GM03348 (cell line): ENCODE results near the gene SECISBP2.
A peak's percentile ranks its signal among the peaks of the same experiment; 100 is the strongest.
"Not testable (repeated sequence)": the region's sequence is repeated elsewhere in the genome, so short reads cannot be mapped to it uniquely, and the experiment has no call there.

Experiments
- DNase-seq: peaks from one replicate; pipeline ENCODE4 v3.0.0; 2012; ENCODE audit warnings: low spot score

Gene SECISBP2

DNA sequence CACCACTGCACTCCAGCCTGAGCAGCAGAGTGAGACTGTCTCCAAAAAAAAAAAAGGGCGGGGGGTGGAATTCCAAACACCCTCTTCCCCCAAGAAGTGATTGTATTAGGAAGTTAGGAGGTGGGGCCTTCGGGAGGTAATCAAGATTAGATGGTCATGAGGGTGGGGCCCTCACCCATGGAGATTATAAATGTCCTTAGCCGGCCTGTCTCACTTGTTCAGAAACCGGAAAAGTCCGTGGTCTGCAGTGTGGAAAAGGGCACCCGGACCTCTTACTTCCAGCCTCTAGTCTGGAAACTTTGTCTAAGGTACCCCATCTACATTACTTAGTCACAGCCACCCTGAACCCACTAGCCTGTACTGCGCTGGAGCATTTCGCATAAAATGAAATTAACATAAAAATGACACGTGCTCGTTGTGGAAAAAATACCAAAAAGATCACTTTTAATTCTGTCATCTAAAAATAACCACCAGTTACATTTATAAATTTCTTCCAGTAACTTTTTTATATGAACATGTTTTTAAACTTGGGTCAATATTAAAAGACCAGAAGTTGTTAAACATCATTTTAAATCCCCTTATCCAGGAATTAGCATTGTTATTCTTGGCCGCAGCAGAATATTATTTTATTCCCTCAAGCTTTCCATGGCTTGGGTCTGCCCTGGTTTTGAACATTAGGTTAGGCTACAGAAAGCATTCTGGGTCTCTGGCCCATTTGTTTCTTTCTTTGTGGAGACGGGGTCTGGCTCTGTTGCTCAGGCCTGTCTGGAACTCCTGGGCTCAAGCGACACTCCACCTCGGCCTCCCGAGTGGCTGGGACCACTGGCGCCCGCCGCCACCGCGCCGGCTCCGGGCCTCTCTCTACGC, 8.5 kb upstream of the SECISBP2 start:
- no peak for DNase-seq

DNA sequence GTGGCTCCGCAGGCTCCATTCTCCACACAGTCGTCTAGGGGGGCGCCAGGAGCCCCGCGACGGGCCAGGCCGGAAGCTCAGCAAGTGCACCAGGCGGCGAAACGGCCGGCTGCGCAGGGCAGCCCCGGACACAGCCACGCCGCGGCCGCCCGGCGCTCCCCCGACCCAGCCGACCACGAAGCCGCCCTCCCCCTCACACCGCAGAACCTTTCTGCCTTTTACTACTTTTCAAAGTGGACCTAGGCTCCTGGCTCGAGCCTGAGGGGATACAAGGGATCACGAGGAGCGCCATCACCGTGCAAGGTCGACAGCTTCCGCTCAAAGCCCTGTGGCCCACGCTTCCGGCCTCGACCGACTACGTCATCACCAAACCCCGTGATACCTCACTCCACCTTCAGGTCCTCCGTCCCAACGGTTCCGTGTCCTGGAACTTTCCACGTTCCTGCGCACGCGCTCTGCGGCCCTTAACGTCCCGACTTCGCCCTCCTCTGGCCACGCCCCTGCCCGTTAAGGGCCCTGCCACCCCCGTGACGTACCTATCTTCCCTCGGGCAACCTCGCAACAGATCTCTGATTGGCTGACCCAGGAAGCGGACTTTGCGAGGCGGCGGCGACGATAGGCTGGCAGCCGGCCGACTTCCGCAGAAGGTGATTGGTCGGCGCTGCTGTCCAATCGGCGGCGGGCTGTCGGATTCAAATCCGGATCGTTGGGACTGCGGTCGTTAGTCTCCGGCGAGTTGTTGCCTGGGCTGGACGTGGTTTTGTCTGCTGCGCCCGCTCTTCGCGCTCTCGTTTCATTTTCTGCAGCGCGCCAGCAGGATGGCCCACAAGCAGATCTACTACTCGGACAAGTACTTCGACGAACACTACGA, 7.6 kb upstream of the SECISBP2 start, which contains the start of gene CKS2:
CKS2 (plus strand) TSS at position 721 of the 871 bp plus-strand sequence; CDS start at position 819, 98 bp downstream.
- DNase-seq, result peak; percentile 99

DNA sequence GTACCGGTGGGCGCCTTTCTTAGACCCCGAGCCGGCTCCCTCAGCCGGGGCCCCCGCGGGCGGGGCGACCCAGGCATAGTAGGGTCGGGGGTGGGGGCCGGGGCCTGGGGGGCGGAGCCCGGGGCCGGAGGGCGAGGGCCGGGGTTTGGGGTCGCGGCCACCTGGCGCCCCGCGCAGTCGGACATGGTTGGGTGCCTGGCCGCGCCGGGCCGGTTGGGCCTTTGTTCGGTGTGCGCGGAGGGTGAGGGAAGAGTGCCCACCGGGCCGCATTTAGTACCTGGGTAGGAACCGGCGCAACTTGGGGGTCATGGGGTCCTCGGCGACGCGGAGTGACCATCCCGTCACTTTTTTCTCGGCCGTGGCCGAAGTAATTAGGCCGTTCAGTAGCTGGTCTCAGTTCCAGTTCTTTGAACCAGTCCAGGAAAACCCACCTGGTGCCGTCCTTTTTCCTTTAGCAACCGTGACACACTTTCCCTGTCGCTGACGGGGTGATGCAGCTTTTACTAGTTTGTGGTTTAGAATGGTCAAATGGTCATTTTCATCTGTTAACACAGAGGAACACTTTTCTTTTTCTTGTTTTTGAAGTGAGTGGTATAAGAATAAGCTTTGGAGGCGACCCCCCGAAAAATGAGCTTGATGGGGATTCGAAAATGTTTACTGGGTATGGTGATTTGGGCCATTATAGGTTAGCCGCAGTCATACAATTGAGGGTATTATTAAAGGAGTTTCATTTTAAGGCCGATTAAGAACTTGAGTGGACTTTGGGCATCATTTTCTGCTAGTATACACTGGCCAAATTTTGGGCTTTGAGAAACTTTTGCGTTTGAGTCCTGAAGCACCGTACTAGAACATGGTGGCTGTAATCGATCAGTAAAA, 6.7 kb upstream of the SECISBP2 start:
- no peak for DNase-seq

DNA sequence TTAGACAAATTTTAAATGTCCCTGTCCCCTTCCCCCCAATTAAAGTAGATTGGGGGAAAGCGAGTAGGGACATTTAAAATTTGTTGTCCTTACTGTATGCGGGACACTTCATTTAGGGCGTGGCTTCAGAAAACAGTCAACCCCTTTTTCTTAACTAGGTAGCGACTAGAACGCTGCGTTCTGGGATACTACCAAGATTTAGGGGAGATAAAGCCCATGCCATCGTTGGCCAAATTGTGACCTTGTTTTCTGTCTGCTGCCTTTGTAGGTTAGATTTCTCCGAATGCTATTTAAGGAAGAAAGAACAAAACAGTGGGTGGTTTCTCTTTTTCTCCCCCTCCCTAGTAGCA, 6.1 kb upstream of the SECISBP2 start:
- no peak for DNase-seq

DNA sequence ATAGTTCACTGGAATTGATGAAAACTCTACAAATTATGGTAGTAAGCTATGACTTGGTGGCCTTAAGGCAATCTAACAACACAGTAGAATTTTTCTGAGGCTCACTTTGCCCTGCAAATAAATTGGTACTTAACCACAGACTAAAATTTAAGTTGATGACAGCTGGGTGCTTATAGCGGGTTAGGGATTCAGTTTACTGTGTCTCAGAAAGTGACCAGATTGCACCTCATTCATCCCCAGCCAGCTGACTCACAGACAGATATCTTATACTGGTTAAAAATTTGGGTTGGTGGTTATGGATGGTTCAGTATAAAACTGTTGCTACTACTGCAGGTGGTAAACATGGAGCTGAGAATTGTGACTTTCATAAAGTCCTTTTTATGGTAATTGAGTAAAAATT, 4.5 kb upstream of the SECISBP2 start:
- no peak for DNase-seq

DNA sequence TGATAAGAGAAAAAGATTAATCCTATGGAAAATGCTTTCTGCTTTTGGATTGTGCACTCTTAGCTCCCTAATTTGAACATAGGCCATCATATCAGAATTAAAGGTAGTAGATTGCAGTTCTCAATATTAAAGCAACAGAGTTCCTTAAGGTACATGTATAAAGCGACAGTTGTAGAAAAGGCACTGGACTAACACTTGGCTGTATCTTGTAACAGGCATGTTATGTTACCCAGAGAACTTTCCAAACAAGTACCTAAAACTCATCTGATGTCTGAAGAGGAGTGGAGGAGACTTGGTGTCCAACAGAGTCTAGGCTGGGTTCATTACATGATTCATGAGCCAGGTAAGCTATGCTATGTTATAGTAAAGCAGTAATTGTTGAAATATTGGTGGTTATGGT, 3.3 kb upstream of the SECISBP2 start:
- DNase-seq, result no peak

DNA sequence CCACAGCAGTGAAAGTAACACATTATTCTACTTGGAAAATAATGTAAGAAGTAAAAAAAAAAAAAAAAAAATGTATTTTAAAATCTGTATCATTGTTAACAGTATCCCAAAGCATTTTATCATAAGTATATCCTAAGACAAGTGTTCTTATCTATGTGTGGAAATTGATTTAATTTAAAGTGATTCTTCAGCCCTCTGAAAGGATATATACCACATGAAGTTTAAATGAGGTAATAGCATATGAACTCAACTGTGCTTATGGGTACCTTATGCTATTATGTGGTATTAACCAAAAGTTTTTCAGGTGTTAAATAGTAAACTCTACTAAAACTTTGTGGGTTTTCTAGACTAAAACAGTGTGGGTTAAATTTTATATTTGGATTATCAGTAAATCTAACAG, 2.8 kb upstream of the SECISBP2 start:
- no peak for DNase-seq

DNA sequence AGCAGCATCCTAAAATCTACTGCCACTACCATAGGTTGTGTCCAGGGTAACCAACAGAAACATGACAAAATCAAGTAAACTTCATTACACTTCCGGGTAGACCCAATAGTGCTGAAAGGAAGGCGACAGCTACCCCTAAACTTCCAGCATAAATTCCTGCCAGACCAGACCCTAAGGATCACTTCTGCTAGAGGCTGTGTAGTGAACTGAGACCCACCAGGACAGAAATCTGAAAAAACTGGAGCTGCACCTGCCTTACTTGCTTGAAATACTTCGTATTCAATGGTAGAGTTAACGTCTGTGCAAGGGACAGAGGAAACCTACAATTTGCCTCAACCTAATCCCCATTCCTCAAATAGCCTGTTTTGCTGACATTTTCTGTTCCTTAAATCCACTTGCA, 1.0 kb upstream of the SECISBP2 start:
- no peak for DNase-seq

DNA sequence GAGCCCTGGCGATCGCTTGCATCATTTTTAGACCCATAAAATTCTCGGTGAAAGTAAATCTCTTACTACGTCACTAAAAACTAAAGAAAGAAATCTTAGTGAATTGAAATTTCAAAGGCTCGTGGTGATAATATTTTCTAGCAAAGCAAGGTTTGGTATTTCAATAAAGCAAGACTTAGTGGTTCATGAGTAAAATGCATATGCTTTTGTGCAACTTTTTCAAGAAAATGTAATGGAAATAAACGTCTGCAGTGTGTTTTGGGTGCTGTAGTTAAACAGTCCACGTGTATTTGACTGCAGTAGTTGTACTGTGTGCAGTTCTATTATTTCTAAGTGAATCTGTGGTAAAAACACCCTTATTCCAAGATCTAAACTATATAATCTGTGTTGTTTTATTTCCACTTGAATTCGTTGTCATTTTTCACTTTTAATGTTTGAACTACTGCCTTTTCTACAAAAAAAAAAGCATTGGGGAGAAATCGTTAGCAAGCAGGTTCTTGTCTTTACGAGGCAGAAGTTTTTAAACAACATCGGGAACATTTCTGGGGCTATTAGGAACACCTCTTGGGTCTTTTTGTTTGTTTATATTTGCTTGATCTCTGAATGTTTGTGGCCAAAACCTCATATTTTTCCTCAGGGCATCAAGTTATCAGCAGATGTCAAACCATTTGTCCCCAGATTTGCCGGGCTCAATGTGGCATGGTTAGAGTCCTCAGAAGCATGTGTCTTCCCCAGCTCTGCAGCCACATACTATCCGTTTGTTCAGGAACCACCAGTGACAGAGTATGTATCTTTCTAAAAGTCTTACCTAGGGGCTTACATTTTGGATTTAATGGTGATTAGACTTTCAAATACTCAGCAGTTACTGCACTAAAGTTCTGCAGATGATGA, 960 bp downstream of the SECISBP2 start:
- DNase-seq, result no peak

DNA sequence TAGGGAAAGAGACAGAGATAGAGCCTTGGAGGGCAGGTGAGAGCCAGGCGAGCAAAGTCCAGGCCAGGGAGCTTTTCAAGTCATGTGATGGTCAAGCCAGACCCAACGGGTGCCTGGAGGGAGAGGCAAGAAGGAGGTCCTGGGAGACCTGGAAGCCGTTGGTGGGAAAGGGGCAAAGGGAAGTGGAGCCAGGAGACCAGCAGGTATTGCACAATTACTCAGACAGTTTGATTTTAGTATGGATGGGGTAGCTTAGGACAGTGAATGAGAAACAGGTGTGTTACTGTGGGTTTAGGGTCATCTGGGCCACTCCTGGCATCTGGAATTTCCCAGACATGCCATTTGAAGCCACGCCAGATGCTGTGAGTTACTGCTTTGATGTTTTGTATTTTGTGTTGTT, 5.1 kb downstream of the SECISBP2 start:
- DNase-seq, result no peak

DNA sequence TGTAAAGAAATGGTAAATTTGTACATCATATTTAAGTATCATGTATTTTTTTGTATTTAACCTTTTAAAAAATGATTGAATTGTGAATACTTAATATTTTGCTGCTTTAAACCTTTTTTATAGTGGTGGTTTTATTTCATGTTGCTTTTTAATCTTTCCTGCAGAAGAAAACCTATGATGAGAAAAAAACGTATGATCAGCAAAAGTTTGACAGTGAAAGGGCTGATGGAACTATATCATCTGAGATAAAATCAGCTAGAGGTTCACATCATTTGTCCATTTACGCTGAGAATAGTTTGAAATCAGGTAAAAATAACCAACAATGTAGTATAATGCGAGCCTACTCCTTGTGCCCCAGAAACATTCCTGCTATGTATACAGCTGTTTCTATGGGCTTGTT, 7.4 kb downstream of the SECISBP2 start:
- no peak for DNase-seq

DNA sequence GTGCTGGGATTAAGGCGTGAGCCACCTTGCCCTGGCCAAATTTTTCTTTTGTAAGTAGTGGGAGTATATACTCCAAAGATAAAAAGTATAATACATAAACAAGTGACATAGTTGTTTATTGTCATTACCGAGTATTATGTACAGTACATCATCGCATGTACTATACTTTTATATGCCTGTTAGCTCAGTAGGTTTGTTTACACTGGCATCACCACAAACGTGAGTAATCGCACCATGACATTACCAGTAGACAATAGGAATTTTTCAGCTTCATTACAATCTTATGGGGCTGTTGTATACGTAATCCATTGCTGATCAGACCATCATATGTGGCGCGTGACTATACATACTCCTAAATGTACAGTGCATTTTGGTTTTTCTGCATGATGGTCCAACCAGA, 9.8 kb downstream of the SECISBP2 start:
- DNase-seq, result no peak

DNA sequence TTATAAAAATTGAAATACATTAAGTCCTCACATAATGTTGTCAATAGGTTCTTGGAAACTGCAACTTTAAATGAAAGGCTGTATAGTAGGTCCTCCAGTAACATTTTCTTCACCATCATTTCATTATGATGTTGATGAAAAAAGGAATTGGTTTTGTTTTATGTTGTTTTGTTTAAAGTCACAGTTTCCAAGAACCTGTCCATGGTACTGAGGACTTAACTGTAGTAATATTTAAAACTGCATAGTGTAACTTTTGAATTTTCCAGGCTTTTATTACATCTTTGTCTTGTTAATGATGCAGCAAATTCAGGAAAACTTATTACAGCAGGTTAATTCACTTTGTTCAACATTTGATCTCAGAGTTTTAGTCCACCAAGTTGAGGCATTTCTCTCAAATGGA, 11.6 kb downstream of the SECISBP2 start:
- no peak for DNase-seq

DNA sequence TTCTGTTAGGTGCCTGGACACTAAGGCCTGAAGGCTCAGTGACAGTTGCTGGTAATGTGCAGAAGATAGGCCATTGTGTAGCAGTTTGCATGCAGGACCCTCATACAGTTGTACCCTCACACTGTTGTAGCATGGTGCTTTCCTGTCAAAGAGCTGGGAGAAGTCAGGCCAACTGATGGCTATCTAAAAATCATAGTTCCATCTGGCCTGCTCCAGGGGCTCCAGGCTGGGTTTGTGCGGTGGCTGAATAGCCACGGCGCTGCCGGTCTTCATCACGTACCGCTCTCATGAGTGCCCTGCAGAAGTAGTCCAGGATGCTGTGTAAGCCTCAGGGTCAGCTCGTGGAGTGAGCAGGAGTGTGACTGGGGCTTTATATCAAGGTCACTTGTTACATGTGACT, 12.2 kb downstream of the SECISBP2 start:
- DNase-seq, result no peak

DNA sequence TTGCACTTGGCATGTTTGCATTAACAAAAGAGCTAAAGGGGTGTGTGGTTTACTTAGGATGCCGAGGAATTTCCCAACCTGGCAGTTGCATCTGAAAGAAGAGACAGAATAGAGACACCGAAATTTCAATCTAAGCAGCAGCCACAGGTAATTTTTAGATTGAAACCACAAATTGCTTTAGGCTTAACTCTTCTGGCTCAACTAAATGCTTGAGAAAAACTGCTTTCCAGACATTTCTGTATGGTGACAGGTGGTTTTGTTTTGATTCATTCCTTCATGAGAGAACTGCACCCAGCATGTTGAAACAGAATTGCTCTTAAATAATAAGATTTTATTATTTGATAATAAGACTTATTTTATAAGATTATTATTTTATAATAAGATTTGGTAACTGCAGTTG, 21.5 kb downstream of the SECISBP2 start:
- DNase-seq, result no peak

DNA sequence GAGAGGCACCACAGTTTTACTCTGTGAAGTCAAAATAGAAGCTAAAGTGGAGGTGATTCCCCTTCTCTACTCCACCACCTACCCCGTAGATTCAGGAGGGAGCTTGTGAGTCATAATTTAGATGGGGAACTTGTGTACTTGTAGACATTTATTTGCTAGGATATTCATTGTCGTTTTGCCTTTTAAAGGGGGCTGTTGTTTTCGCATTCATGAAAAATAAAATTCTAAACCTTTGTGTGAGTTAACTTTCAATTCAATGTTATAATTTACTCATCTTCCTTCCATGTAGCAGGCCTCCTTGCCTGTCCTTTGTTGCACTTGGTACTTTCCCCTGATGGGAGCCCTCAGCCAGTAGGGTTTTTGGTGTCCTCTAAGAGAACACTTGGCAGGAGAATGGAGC, 22.0 kb downstream of the SECISBP2 start:
- DNase-seq, result no peak

DNA sequence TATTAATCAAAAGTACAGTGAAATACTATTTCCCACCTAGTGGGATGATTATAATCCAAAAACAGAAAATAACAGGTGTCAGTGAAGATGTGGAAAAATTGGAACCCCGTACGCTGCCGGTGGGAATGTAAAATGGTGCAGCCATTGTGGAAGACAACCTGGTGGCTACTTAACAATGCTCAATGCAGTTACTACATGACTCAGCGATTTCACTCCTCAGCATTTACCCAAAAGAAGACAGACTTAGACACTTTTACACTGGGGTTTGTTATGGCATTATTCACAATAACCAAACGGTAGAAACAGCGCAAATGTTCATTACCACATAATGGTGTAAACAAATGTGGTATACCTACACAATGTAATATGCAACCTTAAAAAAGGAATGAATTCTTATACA, 23.9 kb downstream of the SECISBP2 start:
- no peak for DNase-seq

DNA sequence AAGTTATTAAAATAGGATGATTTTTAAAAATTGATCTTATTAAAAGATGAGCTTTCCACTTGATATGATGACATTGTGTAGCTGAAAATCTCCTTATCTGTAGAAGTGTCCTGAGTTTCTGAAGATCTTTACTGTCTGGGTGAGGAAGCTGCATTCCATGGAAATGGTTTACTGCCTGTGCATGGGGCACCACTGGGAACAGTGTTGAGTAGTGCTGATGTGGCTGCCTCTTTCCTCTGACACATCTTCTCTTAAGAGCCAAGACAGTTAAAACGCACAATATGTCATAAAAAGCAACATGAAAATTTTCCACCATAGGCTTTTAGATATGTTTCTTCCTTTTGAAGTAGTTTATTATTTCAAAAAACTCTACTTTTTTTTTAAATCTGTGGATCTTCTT, 24.6 kb downstream of the SECISBP2 start:
- DNase-seq, result no peak

DNA sequence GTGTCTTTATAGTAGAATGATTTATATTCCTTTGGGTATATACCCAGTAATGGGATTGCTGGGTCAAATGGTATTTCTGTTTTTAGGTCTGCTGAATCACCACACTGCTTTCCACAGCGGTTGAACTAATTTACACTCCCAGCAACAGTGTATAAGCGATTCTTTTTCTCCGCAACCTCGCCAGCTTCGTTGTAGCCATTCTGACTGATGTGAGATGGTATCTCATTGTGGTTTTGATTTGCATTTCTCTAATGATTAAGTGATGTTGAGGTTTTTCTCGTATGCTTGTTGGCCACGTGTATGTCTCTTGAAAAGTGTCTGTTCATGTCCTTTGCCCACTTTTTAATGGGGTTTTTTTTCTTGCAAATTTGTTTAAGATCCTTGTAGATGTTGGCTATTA, 25.5 kb downstream of the SECISBP2 start:
- DNase-seq, result not testable (repeated sequence)

DNA sequence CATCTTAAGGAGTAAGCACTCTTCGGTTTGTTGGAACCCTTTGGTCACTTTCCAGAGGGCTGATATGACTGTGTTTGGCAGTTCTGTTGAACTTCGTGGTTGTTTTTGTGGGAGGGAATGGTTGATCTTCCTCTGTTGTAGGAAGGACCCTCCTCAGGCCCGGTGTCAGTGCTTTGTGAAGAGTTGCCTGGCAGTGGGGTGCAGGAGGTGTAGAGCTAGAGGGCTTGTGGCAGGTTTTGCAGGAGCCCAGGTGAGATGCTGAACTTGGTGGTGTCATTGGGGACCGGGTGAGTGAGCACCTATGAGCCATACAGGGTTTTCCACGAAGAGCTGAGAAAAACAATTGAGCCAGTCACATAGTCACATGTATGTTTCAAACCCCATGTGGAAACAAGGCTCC, 27.2 kb downstream of the SECISBP2 start:
- DNase-seq, result no peak

DNA sequence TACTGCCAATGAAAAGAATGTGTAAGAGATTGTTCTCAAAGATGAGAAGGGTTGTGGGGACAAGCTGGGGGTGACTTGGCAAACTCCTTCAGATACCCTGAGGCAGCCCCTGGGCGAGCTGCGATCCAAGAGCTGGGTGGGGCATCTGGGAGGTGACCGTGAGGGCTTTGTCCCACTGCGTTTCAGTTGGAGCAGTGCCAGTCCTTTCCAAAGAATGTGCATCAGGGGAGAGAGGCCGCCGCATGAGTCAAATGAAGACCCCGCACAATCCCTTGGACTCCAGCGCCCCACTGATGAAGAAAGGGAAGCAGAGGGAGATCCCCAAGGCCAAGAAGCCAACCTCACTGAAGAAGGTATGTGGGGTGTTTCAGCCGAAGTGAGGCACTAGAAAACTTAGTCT, 28.4 kb downstream of the SECISBP2 start:
- no peak for DNase-seq
